Common myeloid progenitor, CD34-positive (primary cell): Measurements from ENCODE around the gene FZD10.

Experiments
- CTCF ChIA-PET: fragments of 350-600 bp; sonication (Branson Sonifier 250); formaldehyde crosslinking; loops from one replicate; lab custom pipeline; 2021; ENCODE audit warnings: antibody characterized with exemption; lab: Charles Lee
- POLR2A ChIA-PET: fragments of 350-600 bp; sonication (Branson Sonifier 250); formaldehyde crosslinking; loops from one replicate; lab custom pipeline; 2021; ENCODE audit warnings: antibody characterized with exemption; lab: Charles Lee
- DNase-seq, 3 donors: peaks; one replicate each; pipeline versions ENCODE4 v3.0.0 to v3.0.0-alpha.2; 2013
- H3K27ac ChIP-seq, 2 experiments: 1 replicate in 1 of 2; 2 replicates in 1 of 2; pipeline ENCODE4 v1.7.0; 2013; ENCODE audit warnings: inconsistent platforms in 2 of 2, low read length in 2 of 2, mild to moderate bottlenecking in 2 of 2, low read depth in 1 of 2, moderate library complexity in 1 of 2; ENCODE audit not compliant: severe bottlenecking in 2 of 2, insufficient read depth in 1 of 2, poor library complexity in 1 of 2
- H3K27me3 ChIP-seq, 5 experiments: replicated peaks in 2 of 5; 1 replicate in 3 of 5; 2 replicates in 2 of 5; pipeline versions ENCODE4 v1.6.1 to v1.7.0; 2013; ENCODE audit warnings: low read length in 4 of 5, mild to moderate bottlenecking in 2 of 5, moderate library complexity in 2 of 5, inconsistent platforms in 1 of 5; ENCODE audit not compliant: insufficient read depth in 5 of 5, control insufficient read depth in 4 of 5
- H3K36me3 ChIP-seq, 4 experiments: 1 replicate in 2 of 4; 2 replicates in 2 of 4; pipeline versions ENCODE4 v1.6.1 to v1.7.0; 2013; ENCODE audit warnings: low read length in 3 of 4, control low read depth in 1 of 4, mild to moderate bottlenecking in 1 of 4; ENCODE audit not compliant: control insufficient read depth in 4 of 4, insufficient read depth in 4 of 4
- H3K4me1 ChIP-seq, 4 experiments: 1 replicate in 3 of 4; 2 replicates in 1 of 4; pipeline versions ENCODE4 v1.6.1 to v1.7.1; 2013; ENCODE audit warnings: low read length in 3 of 4, mild to moderate bottlenecking in 3 of 4, control low read depth in 1 of 4, inconsistent platforms in 1 of 4, moderate library complexity in 1 of 4; ENCODE audit not compliant: control insufficient read depth in 4 of 4, insufficient read depth in 4 of 4; ENCODE audit errors: control extremely low read depth in 1 of 4
- H3K4me3 ChIP-seq, 7 experiments: 1 replicate in 4 of 7; 2 replicates in 3 of 7; pipeline versions ENCODE4 v1.5.1 to v1.7.0; 2013; ENCODE audit warnings: mild to moderate bottlenecking in 7 of 7, low read length in 6 of 7, moderate library complexity in 6 of 7, inconsistent platforms in 2 of 7, low read depth in 2 of 7, control low read depth in 1 of 7; ENCODE audit not compliant: insufficient read depth in 4 of 7, control insufficient read depth in 1 of 7; ENCODE audit errors: extremely low read depth in 1 of 7
- H3K9me3 ChIP-seq, 5 experiments: 1 replicate in 4 of 5; 2 replicates in 1 of 5; pipeline versions ENCODE4 v1.6.1 to v1.7.1; 2013; ENCODE audit warnings: low read length in 4 of 5, mild to moderate bottlenecking in 2 of 5, inconsistent platforms in 1 of 5, low read depth in 1 of 5, moderate library complexity in 1 of 5; ENCODE audit not compliant: control insufficient read depth in 4 of 5, insufficient read depth in 2 of 5; ENCODE audit errors: control extremely low read depth in 1 of 5
- WGBS: methylation state at CpG from one replicate; pipeline ENCODE4 v1.1.5; 2013; ENCODE audit not compliant: insufficient coverage; 5-methylcytosine and 5-hydroxymethylcytosine counted together

The FZD10 gene

DNA sequence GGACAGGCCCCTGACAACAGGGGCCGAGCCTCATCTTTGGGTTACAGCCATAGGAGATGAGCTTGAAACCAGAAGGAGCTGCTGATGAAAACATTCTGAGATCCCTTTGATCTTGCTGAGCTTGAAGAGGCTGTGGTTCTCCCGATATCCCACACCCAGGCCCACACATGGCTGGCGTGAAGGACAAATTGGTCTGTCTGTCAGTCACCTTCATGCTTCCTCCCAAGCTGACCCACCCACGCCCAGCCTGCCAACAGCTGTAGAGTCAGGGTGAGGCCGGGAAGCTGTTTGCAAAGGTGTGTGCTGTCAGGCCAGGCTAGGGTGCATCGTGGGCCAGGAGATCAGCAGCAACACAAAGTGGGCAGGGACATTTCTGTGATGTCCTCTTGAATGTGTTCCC is 43.2 kb downstream of the FZD10 start:
- Histone ChIP-seq H3K27ac (no peak overlapping the region), H3K36me3 (no peaks in the 10 kb centered on the region), H3K9me3 (peaks cover 0 to 4% (median 0%) of the 10 kb centered on the region in 5 experiments), H3K4me1 (no peaks in the 10 kb centered on the region), H3K4me3 (no peak overlapping the region), H3K27me3 (peaks cover 0 to 5% (median under 1%) of the 10 kb centered on the region in 5 experiments)
- DNase-seq = no peak
- WGBS = 83% methylated on average over 5 of the region's 6 CpGs
- POLR2A ChIA-PET = no interaction called here
- CTCF ChIA-PET = no interaction called here

- CTCF ChIA-PET = no interaction called here
- Histone ChIP-seq H3K27ac (no peak overlapping the region), H3K36me3 (no peaks in the 10 kb centered on the region), H3K4me3 (no peak overlapping the region), H3K9me3 (no peaks in the 10 kb centered on the region), H3K4me1 (no peaks in the 10 kb centered on the region), H3K27me3 (peaks cover 0 to 6% (median 0%) of the 10 kb centered on the region in 5 experiments)
- DNase-seq = no peak
- 71% methylated on average over 7 of the region's 9 CpGs for WGBS
- POLR2A ChIA-PET = no interaction called here
Observed at GRCh38 chr12:130212384-130212989, 50.2 kb downstream of the FZD10 start.

DNA sequence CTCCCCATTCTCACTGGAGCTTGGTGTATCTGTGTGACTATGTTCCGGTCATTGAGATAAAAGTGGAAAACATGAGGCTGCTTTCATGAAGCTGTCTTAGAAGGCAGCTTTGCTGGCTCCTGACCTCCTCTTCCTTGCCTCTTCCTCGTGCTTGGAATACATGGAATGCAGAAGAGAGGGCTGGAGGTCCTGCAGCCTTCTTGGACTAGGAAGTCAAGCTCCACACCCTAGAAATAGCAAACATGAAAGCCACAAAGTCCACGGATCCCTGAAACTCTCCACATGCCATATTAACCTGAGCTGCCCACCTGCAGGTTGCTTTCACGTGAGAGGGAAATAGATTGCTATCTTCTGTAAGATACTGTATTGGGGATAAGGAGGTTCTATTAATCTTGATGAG is 51.0 kb downstream of the FZD10 start:
- no peak for DNase-seq
- peaks cover 0 to 6% (median 0%) of the 10 kb centered on the region in 5 experiments for H3K27me3 ChIP-seq
- no peaks in the 10 kb centered on the region for H3K9me3 ChIP-seq
- 100% methylated on average over 1 of the region's 4 CpGs for WGBS
- H3K36me3 ChIP-seq = no peaks in the 10 kb centered on the region
- no peak overlapping the region for H3K4me3 ChIP-seq
- no peaks in the 10 kb centered on the region for H3K4me1 ChIP-seq
- ChIA-PET CTCF (no interaction called here), POLR2A (no interaction called here)
- no peak overlapping the region for H3K27ac ChIP-seq

- Histone ChIP-seq H3K36me3 (no peaks in the 10 kb centered on the region), H3K4me3 (no peak overlapping the region), H3K27me3 (peaks cover 0 to 16% (median 3%) of the 10 kb centered on the region in 5 experiments), H3K9me3 (no peaks in the 10 kb centered on the region), H3K27ac (no peak overlapping the region), H3K4me1 (no peaks in the 10 kb centered on the region)
- no peak for DNase-seq
- ChIA-PET CTCF (interaction anchor here (0.6 kb wide), 1 partner anchor 201 kb away, joined by 3 read pairs; no protein-coding TSS in a partner anchor), POLR2A (no interaction called here)
- WGBS = 71% methylated on average over 13 of the region's 16 CpGs
Observed at GRCh38 chr12:130214686-130215395, 52.6 kb downstream of the FZD10 start.
